Measurements from ENCODE around the gene UMOD. TPM values are rescaled to one million over a fixed set of nuclear protein-coding genes. Genes with fewer than 3 reads are reported as not detected.

The UMOD gene
- total and polyA plus RNA-seq, 2 experiments from 2014 or later = not detected

GRCh38 chr16:20289571-20289970, 62.9 kb downstream of the UMOD start:
- Histone ChIP-seq H3K4me2 (no peak overlapping the region), H3K9me3 (ENCODE audit: low read depth) (no peaks in the 10 kb centered on the region), H3K4me3 (no peak overlapping the region), H3K4me1 (ENCODE audit: insufficient read depth) (no peaks in the 10 kb centered on the region), H3K36me3 (replicated peaks; ENCODE audit: insufficient read depth, low read depth) (no peaks in the 10 kb centered on the region), H4K20me1 (ENCODE audit: insufficient read depth, poor library complexity, severe bottlenecking) (no peaks in the 10 kb centered on the region), H2AFZ (no peak overlapping the region), H3K27ac (no peak overlapping the region), H3K9me2 (replicated peaks; ENCODE audit: insufficient read depth) (no peaks in the 10 kb centered on the region), H3K79me2 (no peaks in the 10 kb centered on the region), H3K27me3 (peaks cover 7% of the 10 kb centered on the region)
- no peak for TF ChIP-seq CTCF (IDR thresholded peaks at IDR 0.05; ENCODE audit: poor library complexity)
- no peak for TF ChIP-seq EZH2 (IDR thresholded peaks at IDR 0.05; ENCODE audit: borderline replicate concordance)
- TF ChIP-seq EZH2phosphoT487 (IDR thresholded peaks at IDR 0.05; ENCODE audit: low read depth, severe bottlenecking, unreplicated experiment) = no peak
- DNase-seq (ENCODE audit: low spot score) = no peak
- 85% methylated on average over 3 of the region's 3 CpGs for WGBS (ENCODE audit: low lambda C conversion rate, missing lambda C conversion rate)

GRCh38 chr16:20285993-20286499, 66.5 kb downstream of the UMOD start:
- TF ChIP-seq EZH2 (IDR thresholded peaks at IDR 0.05; ENCODE audit: borderline replicate concordance) (no peak), CTCF (IDR thresholded peaks at IDR 0.05; ENCODE audit: poor library complexity) (no peak), EZH2phosphoT487 (IDR thresholded peaks at IDR 0.05; ENCODE audit: low read depth, severe bottlenecking, unreplicated experiment) (no peak)
- 65% methylated on average over 6 of the region's 6 CpGs for WGBS (ENCODE audit: low lambda C conversion rate, missing lambda C conversion rate)
- Histone ChIP-seq H3K27me3 (peaks cover under 1% of the 10 kb centered on the region), H3K79me2 (no peaks in the 10 kb centered on the region), H3K9me3 (ENCODE audit: low read depth) (no peaks in the 10 kb centered on the region), H3K4me1 (ENCODE audit: insufficient read depth) (no peaks in the 10 kb centered on the region), H2AFZ (no peak overlapping the region), H3K4me2 (no peak overlapping the region), H3K9me2 (replicated peaks; ENCODE audit: insufficient read depth) (no peaks in the 10 kb centered on the region), H4K20me1 (ENCODE audit: insufficient read depth, poor library complexity, severe bottlenecking) (no peaks in the 10 kb centered on the region), H3K36me3 (replicated peaks; ENCODE audit: insufficient read depth, low read depth) (no peaks in the 10 kb centered on the region), H3K4me3 (no peak overlapping the region), H3K27ac (no peak overlapping the region)
- no peak for DNase-seq (ENCODE audit: low spot score)

Other genes with a start within 250 kb of the UMOD start
- 14.7 and 24.8 TPM in 2 replicates for gene GP2, start 25.2 kb downstream of the UMOD start, total RNA-seq
- 17.2 and 34.6 TPM in 2 replicates for gene GP2, start 25.2 kb downstream of the UMOD start, polyA plus RNA-seq
- not detected in 2 replicates for gene PDILT, start 52.0 kb upstream of the UMOD start, total RNA-seq
- not detected in 2 replicates for gene PDILT, start 52.0 kb upstream of the UMOD start, polyA plus RNA-seq
- 2.1 and 5.5 TPM in 2 replicates for gene ACSM5, start 56.8 kb upstream of the UMOD start, total RNA-seq
- 3.3 and 8.9 TPM in 2 replicates for gene ACSM5, start 56.8 kb upstream of the UMOD start, polyA plus RNA-seq
- 25.5 and 27.6 TPM in 2 replicates for gene ACSM2A, start 98.8 kb upstream of the UMOD start, total RNA-seq
- 22.0 and 33.5 TPM in 2 replicates for gene ACSM2A, start 98.8 kb upstream of the UMOD start, polyA plus RNA-seq
- gene ACSM2B, start 223.7 kb upstream of the UMOD start, total RNA-seq = 32.5 and 32.7 TPM in 2 replicates
- 23.9 and 43.6 TPM in 2 replicates for gene ACSM2B, start 223.7 kb upstream of the UMOD start, polyA plus RNA-seq

Data from hepatocyte (in vitro differentiated cells).